Lower lobe of right lung (tissue), 2 donors: ENCODE measurements around the gene ENTPD2. TPM values are rescaled to one million over a fixed set of nuclear protein-coding genes. Genes with fewer than 3 reads are reported as not detected.

Source experiments
- ATAC-seq, 2 donors: fragments of 200-7000 bp; cut with Tn5 transposase; one replicate each; pipeline ENCODE4 v1.9.1; 2020 to 2022; ENCODE audit warnings: mild to moderate bottlenecking in 2 of 2, moderate library complexity in 2 of 2
- DNase-seq: peaks from one replicate; pipeline ENCODE4 v3.0.0-alpha.2; 2020
- H3K27ac ChIP-seq: fragments of 200-600 bp; one replicate; pipeline ENCODE4 v1.8.0; 2022
- H3K27me3 ChIP-seq: fragments of 200-600 bp; one replicate; pipeline ENCODE4 v1.8.0; 2022; ENCODE audit warnings: low read depth
- H3K36me3 ChIP-seq: fragments of 200-600 bp; one replicate; pipeline ENCODE4 v1.8.0; 2022; ENCODE audit warnings: mild to moderate bottlenecking
- H3K4me1 ChIP-seq: fragments of 200-600 bp; one replicate; pipeline ENCODE4 v1.8.0; 2022
- H3K4me3 ChIP-seq: fragments of 200-600 bp; one replicate; pipeline ENCODE4 v1.8.0; 2022; ENCODE audit warnings: mild to moderate bottlenecking
- H3K9me3 ChIP-seq: fragments of 200-600 bp; one replicate; pipeline ENCODE4 v1.8.0; 2022
- intact Hi-C: fragments of 100-400 bp; cut with DNase I; formaldehyde crosslinking; loops from one replicate; pipeline ENCODE4 v1.11.0; 2022
- long read RNA-seq: library from polyadenylated mRNA; unstranded; transcript quantifications from one replicate; pipeline ENCODE4 v2.0.0, GENCODE V29; 2021
- total RNA-seq: library from RNA; stranded (reverse); fragmentation: NEBNext Ultra II Directional; extraction: Animal tissue kit (Norgen Biotek cat#: 25700); gene quantifications from one replicate; pipeline ENCODE4 v1.2.1, GENCODE V29; 2021
- TF ChIP-seq, protein P1 (sequence below): fragments of 200-600 bp; IDR thresholded peaks from one replicate; pipeline ENCODE4 v1.8.0; 2022; ENCODE audit warnings: antibody characterized with exemption, mild to moderate bottlenecking
- donor health status: DM: no; HTN: yes; CAD: no; lungs with severe emphysema.

Gene ENTPD2
- 0.62 TPM for total RNA-seq
- long read RNA-seq: 0 reads

DNA sequence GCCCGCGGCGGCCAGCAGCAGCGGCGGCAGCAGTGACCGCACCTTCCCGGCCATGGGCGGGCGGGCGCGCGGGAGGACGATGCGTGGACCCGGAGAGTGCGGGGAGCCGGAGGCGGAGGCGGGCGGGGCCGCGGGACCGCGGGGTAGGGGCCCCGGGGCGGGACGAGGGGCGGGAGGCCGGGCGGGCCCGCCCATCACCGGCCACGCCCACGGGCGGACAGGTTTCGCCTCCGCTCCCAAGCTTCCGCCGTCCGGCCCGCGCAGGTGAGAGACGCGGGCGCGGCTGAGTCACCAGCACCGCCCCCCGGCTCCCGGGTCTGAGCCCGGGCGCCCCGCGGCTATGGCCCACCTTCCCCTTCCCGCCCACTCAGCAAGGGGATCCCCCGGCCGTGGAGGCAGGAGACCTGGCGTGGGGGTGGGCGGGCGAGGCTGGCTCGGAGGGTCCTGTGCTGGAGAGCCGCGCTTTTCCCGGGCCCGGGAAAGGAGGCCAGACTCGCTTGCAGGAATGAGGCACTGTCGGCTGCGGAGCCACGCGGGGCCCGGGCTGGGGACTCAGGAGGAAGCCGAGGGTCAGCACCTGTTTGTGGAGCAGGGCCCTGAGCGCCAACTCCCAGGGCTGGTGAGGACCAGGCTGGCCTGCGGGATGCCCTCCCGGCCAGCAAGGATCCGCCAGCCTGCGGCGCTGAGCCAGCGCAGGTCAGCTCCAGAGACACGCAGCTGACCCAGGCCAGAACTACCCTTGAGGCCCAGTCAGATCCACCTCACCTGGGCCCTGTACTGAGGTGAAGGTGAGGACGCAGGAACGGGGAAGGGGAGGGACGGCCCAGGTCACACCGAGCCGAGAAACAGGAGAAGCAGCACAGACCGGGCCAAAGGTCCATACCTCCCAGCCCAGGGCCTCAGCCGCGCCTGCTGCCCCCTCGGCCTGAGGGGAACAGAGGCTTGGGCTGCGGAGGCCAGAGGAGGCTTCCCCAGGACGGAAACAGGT, at the start of gene ENTPD2:
Gene ENTPD2, minus strand, starts transcription at position 118 of the 988 bp plus-strand sequence. Its CDS starts 64 bp downstream, at position 54.
- Histone ChIP-seq H3K4me1 (peaks cover 30% of the 10 kb centered on the region), H3K36me3 (no peaks in the 10 kb centered on the region), H3K9me3 (no peaks in the 10 kb centered on the region), H3K4me3 (peak within 1 kb of the TSS; percentile 51), H3K27ac (no peak within 1 kb of the TSS), H3K27me3 (peaks cover 53% of the 10 kb centered on the region)
- ATAC-seq (peak; percentile 70 to 90), DNase-seq (peak; percentile 75)
- intact Hi-C loops: no loop called here
- TF ChIP-seq, protein P1, sequence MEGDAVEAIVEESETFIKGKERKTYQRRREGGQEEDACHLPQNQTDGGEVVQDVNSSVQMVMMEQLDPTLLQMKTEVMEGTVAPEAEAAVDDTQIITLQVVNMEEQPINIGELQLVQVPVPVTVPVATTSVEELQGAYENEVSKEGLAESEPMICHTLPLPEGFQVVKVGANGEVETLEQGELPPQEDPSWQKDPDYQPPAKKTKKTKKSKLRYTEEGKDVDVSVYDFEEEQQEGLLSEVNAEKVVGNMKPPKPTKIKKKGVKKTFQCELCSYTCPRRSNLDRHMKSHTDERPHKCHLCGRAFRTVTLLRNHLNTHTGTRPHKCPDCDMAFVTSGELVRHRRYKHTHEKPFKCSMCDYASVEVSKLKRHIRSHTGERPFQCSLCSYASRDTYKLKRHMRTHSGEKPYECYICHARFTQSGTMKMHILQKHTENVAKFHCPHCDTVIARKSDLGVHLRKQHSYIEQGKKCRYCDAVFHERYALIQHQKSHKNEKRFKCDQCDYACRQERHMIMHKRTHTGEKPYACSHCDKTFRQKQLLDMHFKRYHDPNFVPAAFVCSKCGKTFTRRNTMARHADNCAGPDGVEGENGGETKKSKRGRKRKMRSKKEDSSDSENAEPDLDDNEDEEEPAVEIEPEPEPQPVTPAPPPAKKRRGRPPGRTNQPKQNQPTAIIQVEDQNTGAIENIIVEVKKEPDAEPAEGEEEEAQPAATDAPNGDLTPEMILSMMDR: no peak

DNA sequence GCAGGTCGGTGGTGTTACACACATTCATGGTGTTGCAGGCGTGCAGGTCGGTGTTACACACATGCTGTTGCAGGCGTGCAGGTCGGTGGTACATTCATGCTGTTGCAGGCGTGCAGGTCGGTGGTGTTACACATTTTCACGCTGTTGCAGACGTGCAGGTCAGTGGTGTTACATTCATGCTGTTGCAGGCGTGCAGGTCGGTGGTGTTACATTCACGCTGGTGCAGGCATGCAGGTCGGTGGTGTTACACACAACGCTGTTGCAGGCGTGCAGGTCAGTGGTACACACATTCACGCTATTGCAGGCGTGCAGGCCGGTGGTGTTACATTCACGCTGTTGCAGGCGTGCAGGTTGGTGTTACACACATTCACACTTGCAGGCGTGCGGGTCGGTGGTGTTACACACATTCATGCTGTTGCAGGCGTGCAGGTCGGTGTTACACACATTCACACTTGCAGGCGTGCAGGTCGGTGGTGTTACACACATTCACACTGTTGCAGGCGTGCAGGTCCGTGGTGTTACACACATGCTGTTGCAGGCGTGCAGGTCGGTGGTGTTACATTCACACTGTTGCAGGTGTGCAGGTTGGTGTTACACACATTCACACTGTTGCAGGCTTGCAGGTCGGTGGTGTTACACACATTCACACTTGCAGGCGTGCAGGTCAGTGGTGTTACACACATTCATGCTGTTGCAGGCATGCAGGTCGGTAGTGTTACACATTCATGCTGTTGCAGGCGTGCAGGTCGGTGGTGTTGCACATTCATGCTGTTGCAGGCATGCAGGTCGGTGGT, 49.5 kb upstream of the ENTPD2 start:
- Histone ChIP-seq H3K4me1 (no peaks in the 10 kb centered on the region), H3K27me3 (no peaks in the 10 kb centered on the region), H3K27ac (no peak overlapping the region), H3K36me3 (peaks cover 92% of the 10 kb centered on the region), H3K4me3 (no peak overlapping the region), H3K9me3 (no peaks in the 10 kb centered on the region)
- TF ChIP-seq, protein P1: no peak
- DNase-seq: no peak
- intact Hi-C loops: no loop called here
- no peak for ATAC-seq

DNA sequence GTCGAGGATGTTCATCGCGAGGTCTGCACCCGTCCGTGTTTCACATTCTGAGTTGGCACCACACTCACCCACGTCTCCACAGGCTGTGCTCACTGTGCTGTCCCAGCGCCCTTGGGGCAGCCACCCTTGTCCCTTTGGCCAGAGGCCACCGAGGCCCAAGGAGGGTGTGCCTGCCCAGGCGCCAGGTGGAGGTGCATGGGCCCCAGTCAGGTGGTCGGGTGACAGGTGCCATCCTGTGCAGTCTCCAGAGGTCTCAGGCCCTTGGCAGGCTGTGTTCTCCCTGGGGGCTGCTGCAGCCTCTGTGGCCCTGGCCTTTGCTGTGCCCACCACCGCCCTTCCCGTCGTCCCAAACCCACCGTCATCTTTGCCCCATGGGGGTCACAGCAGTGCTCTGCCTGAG, 45.4 kb upstream of the ENTPD2 start:
- DNase-seq (no peak), ATAC-seq (no peak)
- no peaks in the 10 kb centered on the region for H3K4me1 ChIP-seq
- intact Hi-C loops: no loop called here
- H3K27ac ChIP-seq: no peak overlapping the region
- TF ChIP-seq, protein P1: no peak
- no peak overlapping the region for H3K4me3 ChIP-seq
- no peaks in the 10 kb centered on the region for H3K9me3 ChIP-seq
- H3K36me3 ChIP-seq: peaks cover 80% of the 10 kb centered on the region
- no peaks in the 10 kb centered on the region for H3K27me3 ChIP-seq

DNA sequence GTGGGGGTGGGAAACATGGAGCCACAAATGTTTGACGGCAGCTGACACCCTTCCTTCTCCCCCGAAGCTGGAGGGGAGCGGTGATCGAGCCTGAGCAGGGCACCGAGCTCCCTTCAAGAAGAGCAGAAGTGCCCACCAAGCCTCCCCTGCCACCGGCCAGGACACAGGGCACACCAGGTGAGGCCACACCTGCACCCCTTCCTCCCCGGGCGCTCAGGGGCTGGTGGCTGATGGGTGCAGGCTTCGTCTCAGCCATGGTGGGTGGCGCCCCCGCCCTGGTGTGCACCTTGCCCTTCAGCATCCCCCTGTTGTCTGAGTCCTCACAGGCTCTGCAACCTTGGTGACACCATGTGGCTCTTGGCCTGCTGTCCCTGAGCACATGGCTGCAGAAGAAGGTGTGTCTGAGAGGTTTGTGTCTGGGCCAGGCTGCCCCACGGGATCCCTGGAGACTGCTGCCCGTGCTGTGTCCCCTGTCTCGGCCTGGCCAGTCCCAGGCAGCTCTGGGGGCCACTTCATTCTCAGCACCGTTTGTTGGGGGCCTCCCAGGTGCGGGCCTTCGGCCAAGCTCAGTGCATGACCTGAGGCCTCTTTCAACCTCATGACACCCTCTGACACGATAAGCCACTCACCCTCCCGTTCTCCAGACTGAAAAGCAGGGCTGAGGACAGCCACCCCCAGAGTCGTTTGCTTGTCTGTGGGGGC, 44.1 kb upstream of the ENTPD2 start:
- Histone ChIP-seq H3K4me1 (no peaks in the 10 kb centered on the region), H3K27me3 (no peaks in the 10 kb centered on the region), H3K9me3 (no peaks in the 10 kb centered on the region), H3K36me3 (peaks cover 75% of the 10 kb centered on the region), H3K4me3 (no peak overlapping the region), H3K27ac (no peak overlapping the region)
- TF ChIP-seq, protein P1: no peak
- DNase-seq: no peak
- ATAC-seq: no peak
- intact Hi-C loops: no loop called here
